Measurements from ENCODE around the gene C1orf210. TPM values are rescaled to one million over a fixed set of nuclear protein-coding genes. Genes with fewer than 3 reads are reported as not detected.

Gene C1orf210
- total and polyA plus RNA-seq, 9 of the 15 experiments (the other 6 are each of a cell fraction or from before 2014, with no cell fraction given): 0.21 TPM; not detected in 8

DNA sequence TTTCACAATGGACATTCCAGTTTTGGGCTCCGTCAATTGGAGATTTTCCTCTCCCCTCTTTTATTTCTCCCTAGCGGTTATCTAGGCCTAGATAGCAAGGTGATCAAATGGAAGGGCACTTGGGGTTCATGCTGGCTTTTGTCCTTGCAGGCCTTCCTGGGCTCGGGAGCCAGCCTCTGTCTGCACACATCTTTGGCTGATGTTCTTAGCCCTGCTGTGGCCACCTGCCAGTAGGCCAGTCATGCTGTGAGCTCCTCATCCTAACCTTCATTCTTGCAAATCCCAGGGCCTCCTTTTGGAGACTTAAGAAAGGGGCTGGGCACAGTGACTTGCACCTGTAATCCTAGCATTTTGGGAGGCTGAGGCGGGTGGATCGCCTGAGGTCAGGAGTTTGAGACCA is 28.9 kb upstream of the C1orf210 start:
- H2AFZ ChIP-seq (ENCODE audit: low read depth, low read length): no peak overlapping the region
- no peak for FAIRE-seq
- TF ChIP-seq, protein P1, sequence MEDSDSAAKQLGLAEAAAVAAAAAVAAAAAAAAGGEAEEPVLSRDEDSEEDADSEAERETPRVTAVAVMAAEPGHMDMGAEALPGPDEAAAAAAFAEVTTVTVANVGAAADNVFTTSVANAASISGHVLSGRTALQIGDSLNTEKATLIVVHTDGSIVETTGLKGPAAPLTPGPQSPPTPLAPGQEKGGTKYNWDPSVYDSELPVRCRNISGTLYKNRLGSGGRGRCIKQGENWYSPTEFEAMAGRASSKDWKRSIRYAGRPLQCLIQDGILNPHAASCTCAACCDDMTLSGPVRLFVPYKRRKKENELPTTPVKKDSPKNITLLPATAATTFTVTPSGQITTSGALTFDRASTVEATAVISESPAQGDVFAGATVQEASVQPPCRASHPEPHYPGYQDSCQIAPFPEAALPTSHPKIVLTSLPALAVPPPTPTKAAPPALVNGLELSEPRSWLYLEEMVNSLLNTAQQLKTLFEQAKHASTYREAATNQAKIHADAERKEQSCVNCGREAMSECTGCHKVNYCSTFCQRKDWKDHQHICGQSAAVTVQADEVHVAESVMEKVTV (CRISPR knock-in tag; IDR thresholded peaks at IDR 0.05): no peak
- TF ChIP-seq TOE1 (IDR thresholded peaks at IDR 0.05; ENCODE audit: borderline replicate concordance): no peak
- TF ChIP-seq TOE1 (CRISPR knock-in tag; IDR thresholded peaks at IDR 0.05; ENCODE audit: borderline replicate concordance, low read depth): no peak
- TF ChIP-seq, protein P2, sequence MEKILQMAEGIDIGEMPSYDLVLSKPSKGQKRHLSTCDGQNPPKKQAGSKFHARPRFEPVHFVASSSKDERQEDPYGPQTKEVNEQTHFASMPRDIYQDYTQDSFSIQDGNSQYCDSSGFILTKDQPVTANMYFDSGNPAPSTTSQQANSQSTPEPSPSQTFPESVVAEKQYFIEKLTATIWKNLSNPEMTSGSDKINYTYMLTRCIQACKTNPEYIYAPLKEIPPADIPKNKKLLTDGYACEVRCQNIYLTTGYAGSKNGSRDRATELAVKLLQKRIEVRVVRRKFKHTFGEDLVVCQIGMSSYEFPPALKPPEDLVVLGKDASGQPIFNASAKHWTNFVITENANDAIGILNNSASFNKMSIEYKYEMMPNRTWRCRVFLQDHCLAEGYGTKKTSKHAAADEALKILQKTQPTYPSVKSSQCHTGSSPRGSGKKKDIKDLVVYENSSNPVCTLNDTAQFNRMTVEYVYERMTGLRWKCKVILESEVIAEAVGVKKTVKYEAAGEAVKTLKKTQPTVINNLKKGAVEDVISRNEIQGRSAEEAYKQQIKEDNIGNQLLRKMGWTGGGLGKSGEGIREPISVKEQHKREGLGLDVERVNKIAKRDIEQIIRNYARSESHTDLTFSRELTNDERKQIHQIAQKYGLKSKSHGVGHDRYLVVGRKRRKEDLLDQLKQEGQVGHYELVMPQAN (IDR thresholded peaks at IDR 0.05; ENCODE audit: borderline replicate concordance): no peak
- no peak for TF ChIP-seq ZNF140 (CRISPR knock-in tag; IDR thresholded peaks at IDR 0.05)
- peak; percentile 55 for TF ChIP-seq ZFP36 (IDR thresholded peaks at IDR 0.05; ENCODE audit: low read depth, low read length, partially characterized antibody)
- H3K27me3 ChIP-seq (ENCODE audit: control insufficient read depth in 2 of 2, insufficient read depth in 2 of 2, low read length in 2 of 2): peaks cover 10 to 55% of the 10 kb centered on the region in 2 experiments; a peak in 3 of 5 replicates
- no peak overlapping the region for H3K4me2 ChIP-seq (ENCODE audit: insufficient read depth, low read length)
- no peak for DNase-seq (ENCODE audit: extremely low read depth in 1 of 4, low spot score in 3 of 4)
- intact Hi-C loops (cut with micrococcal nuclease) (no loop called here), in situ Hi-C loops (cut with MboI) (no loop called here)
- no peaks in the 10 kb centered on the region for H3K79me2 ChIP-seq (ENCODE audit: control insufficient read depth, insufficient read depth, low read length)
- WGBS (ENCODE audit: insufficient coverage, low coverage, missing lambda C conversion rate): 47% methylated on average over 5 of the region's 5 CpGs
- no peak overlapping the region for H3K9ac ChIP-seq (ENCODE audit: insufficient read depth in 1 of 2, low read depth in 2 of 2, low read length in 2 of 2)
- no peak overlapping the region for H3K27ac ChIP-seq (ENCODE audit: extremely low read depth, low read depth, low read length)
- POLR2A ChIA-PET: no interaction called here
- peaks cover 8% of the 10 kb centered on the region; the same call in 1 of the 2 replicates for H4K20me1 ChIP-seq (replicated peaks; ENCODE audit: control insufficient read depth, insufficient read depth, low read length)
- no peaks in the 10 kb centered on the region for H3K9me3 ChIP-seq (replicated peaks; ENCODE audit: control insufficient read depth, insufficient read depth, low read depth, low read length)
- H3K4me1 ChIP-seq (replicated peaks in 1 of 2; ENCODE audit: control insufficient read depth in 2 of 2, insufficient read depth in 2 of 2, low read length in 2 of 2): peaks cover 3 to 16% of the 10 kb centered on the region in 2 experiments; a peak in 3 of 5 replicates
- CTCF ChIA-PET (ENCODE audit: low intra/inter-chr PET ratio): no interaction called here
- no peaks in the 10 kb centered on the region for H3K9me1 ChIP-seq (ENCODE audit: control insufficient read depth, insufficient read depth, low read length)
- no peak overlapping the region for H3K4me3 ChIP-seq
- no peak for ATAC-seq
- no peaks in the 10 kb centered on the region for H3K36me3 ChIP-seq (ENCODE audit: control insufficient read depth, insufficient read depth, low read length)
- BruUV-seq (replicated peaks): no TSS peak
